ENCODE measurements around the gene LLGL1. TPM values are rescaled to one million over a fixed set of nuclear protein-coding genes. Genes with fewer than 3 reads are reported as not detected.
A peak's percentile ranks its signal among the peaks of the same experiment; 100 is the strongest.

The LLGL1 gene
- total RNA-seq, result 10 to 100 TPM; 11.1 to 18.0 (median 14.9) TPM

DNA sequence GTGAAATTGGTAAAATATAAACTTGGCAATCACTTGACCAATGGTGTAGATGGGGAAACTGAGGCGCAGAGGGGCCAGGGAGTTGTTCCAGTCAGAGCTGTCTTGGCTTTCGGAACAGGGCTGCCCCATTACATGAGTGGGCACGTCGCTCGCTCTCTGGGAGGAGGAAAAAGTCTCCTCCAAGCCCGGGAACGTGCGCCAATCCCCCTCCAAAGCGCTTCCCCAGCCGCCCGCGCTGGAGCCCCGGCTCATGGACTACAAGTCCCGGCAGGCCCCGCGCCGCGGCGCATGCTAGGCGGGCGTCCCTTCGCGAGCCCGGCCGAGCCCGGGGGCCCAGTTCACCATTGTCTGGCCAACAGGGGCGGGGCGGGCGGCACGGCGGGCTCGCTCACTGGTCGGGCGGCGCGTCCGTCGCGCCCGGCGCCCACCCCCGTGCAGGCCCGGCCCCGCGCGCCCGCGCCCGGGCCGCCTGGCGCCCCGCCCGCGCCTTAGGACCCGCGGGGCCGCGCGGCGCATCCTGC, at the start of gene LLGL1:
Gene LLGL1 (plus strand): TSS at position 515 of the 521 bp plus-strand sequence. CDS start 48 bp downstream, outside the sequence.
- peak; percentile 97 for DNase-seq
- no peaks in the 10 kb centered on the region for H3K27me3 ChIP-seq
- no peaks in the 10 kb centered on the region for H3K9me3 ChIP-seq
- H3K36me3 ChIP-seq, result no peaks in the 10 kb centered on the region
- WGBS, 2 donors (ENCODE audit: low coverage in 1 of 2), result 1% methylated on average over 30 of the region's 60 CpGs; no CpG with 5 or more reads in 1 of the 2 donors
- peaks cover 5 to 15% (median 14%) of the 10 kb centered on the region in 4 donors for H3K4me1 ChIP-seq
- intact Hi-C loops (cut with DNase I; ENCODE audit: low total_unique reads) (no loop called here), in situ Hi-C loops (cut with MboI; ENCODE audit: low pct_ligation_motif_present in 1 of 4, low pct_unique_long_range_greater_than_20kb in 1 of 4, low sequenced_read_pairs in 3 of 4) (no loop called here)
- H3K4me3 ChIP-seq, result peak within 1 kb of the TSS; percentile 36 to 81 (median 53)
- H3K27ac ChIP-seq, result peak within 1 kb of the TSS; percentile 61 to 75 (median 66)
- peak in 1 of 3 donors; percentile 25 for TF ChIP-seq POLR2AphosphoS5 (IDR thresholded peaks at IDR 0.05)
- TF ChIP-seq EP300 (IDR thresholded peaks at IDR 0.05; ENCODE audit: low read depth), result no peak

DNA sequence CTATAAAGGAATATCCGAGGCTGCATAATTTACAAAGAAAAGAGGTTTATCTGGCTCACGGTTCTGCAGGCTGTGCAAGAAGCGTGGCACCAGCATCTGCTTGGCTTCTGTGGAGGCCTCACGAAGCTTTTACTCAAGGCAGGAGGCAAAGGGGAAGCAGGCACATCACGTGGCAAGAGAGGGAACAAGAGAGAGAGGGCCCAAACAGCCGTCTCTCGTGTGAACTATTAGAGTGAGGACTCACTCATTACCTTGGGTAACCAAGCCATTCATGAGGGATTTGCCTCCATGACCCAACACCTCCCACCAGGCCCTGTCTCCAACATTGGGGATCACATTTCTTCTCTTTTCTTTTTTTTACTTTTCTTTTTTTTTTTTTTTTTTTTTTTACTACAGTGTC, 49.3 kb upstream of the LLGL1 start:
- H3K27me3 ChIP-seq, result no peaks in the 10 kb centered on the region
- in situ Hi-C loops (cut with MboI; ENCODE audit: low pct_ligation_motif_present in 1 of 4, low pct_unique_long_range_greater_than_20kb in 1 of 4, low sequenced_read_pairs in 3 of 4), result no loop called here
- intact Hi-C loops (cut with DNase I; ENCODE audit: low total_unique reads), result no loop called here
- no peak for DNase-seq
- WGBS, 2 donors (ENCODE audit: low coverage in 1 of 2), result 60 to 72% methylated on average over 1 to 7 of the region's 7 CpGs
- no peak overlapping the region for H3K27ac ChIP-seq
- H3K9me3 ChIP-seq, result no peaks in the 10 kb centered on the region
- H3K4me3 ChIP-seq, result no peak overlapping the region
- H3K36me3 ChIP-seq, result no peaks in the 10 kb centered on the region
- TF ChIP-seq POLR2A (IDR thresholded peaks at IDR 0.05) (no peak), POLR2AphosphoS5 (IDR thresholded peaks at IDR 0.05) (no peak), EP300 (IDR thresholded peaks at IDR 0.05; ENCODE audit: low read depth) (no peak)
- TF ChIP-seq, protein P1, sequence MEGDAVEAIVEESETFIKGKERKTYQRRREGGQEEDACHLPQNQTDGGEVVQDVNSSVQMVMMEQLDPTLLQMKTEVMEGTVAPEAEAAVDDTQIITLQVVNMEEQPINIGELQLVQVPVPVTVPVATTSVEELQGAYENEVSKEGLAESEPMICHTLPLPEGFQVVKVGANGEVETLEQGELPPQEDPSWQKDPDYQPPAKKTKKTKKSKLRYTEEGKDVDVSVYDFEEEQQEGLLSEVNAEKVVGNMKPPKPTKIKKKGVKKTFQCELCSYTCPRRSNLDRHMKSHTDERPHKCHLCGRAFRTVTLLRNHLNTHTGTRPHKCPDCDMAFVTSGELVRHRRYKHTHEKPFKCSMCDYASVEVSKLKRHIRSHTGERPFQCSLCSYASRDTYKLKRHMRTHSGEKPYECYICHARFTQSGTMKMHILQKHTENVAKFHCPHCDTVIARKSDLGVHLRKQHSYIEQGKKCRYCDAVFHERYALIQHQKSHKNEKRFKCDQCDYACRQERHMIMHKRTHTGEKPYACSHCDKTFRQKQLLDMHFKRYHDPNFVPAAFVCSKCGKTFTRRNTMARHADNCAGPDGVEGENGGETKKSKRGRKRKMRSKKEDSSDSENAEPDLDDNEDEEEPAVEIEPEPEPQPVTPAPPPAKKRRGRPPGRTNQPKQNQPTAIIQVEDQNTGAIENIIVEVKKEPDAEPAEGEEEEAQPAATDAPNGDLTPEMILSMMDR (IDR thresholded peaks at IDR 0.05), result no peak
- H3K4me1 ChIP-seq, result peaks cover 0 to 6% (median 0%) of the 10 kb centered on the region in 4 donors

DNA sequence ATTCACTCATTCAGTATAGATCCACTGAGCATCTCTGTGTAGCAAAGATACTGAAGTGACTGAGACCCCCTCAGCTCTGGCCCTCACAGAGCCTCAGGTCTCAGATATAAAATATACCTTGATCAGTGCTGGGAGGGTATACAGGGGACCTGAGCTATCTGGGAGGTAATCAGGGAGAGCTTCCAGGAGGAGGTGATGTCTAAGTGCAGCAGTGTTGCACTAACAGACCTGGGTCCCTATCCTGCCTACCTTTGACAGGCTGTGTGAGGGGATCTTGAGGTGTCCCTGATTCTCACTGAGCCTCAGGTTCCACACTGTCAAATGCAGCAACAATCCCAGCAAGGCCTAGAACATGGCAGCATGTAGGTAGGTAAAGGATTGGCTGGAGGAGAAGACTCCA, 48.3 kb upstream of the LLGL1 start:
- TF ChIP-seq, protein P1 (IDR thresholded peaks at IDR 0.05), result no peak
- TF ChIP-seq POLR2AphosphoS5 (IDR thresholded peaks at IDR 0.05) (no peak), POLR2A (IDR thresholded peaks at IDR 0.05) (no peak), EP300 (IDR thresholded peaks at IDR 0.05; ENCODE audit: low read depth) (no peak)
- DNase-seq, result no peak
- Histone ChIP-seq H3K27ac (no peak overlapping the region), H3K9me3 (no peaks in the 10 kb centered on the region), H3K27me3 (no peaks in the 10 kb centered on the region), H3K4me1 (peaks cover 5 to 15% (median 6%) of the 10 kb centered on the region in 4 donors), H3K4me3 (no peak overlapping the region), H3K36me3 (no peaks in the 10 kb centered on the region)
- intact Hi-C loops (cut with DNase I; ENCODE audit: low total_unique reads), result no loop called here
- in situ Hi-C loops (cut with MboI; ENCODE audit: low pct_ligation_motif_present in 1 of 4, low pct_unique_long_range_greater_than_20kb in 1 of 4, low sequenced_read_pairs in 3 of 4), result no loop called here

DNA sequence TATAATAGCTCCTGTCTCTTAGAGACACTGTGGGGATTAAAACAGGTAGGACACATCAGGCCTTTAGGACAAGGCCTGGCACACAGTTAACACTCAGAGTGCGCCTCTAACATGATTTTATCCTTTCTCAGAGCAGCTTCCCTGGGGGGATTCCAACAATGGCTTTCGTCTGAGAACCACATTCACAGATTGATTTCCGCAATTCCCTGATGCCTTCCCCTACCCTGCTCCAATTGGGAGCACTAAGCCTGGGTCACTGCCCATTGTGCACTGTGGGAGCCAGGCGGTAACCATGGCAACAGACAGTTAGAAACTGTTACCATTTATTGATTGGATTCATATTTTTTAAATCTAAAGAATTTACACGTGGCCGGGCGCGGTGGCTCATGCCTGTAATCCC, 47.7 kb upstream of the LLGL1 start:
- Histone ChIP-seq H3K27me3 (no peaks in the 10 kb centered on the region), H3K4me3 (no peak overlapping the region), H3K27ac (no peak overlapping the region), H3K36me3 (no peaks in the 10 kb centered on the region), H3K4me1 (peaks cover 10 to 21% (median 11%) of the 10 kb centered on the region in 4 donors), H3K9me3 (no peaks in the 10 kb centered on the region)
- no peak for DNase-seq
- WGBS, 2 donors (ENCODE audit: low coverage in 1 of 2), result 90 to 96% methylated on average over 7 to 8 of the region's 8 CpGs
- in situ Hi-C loops (cut with MboI; ENCODE audit: low pct_ligation_motif_present in 1 of 4, low pct_unique_long_range_greater_than_20kb in 1 of 4, low sequenced_read_pairs in 3 of 4), result no loop called here
- TF ChIP-seq EP300 (IDR thresholded peaks at IDR 0.05; ENCODE audit: low read depth), result no peak
- TF ChIP-seq POLR2A (IDR thresholded peaks at IDR 0.05), result no peak
- TF ChIP-seq, protein P1 (IDR thresholded peaks at IDR 0.05), result no peak
- no peak for TF ChIP-seq POLR2AphosphoS5 (IDR thresholded peaks at IDR 0.05)
- intact Hi-C loops (cut with DNase I; ENCODE audit: low total_unique reads), result no loop called here

DNA sequence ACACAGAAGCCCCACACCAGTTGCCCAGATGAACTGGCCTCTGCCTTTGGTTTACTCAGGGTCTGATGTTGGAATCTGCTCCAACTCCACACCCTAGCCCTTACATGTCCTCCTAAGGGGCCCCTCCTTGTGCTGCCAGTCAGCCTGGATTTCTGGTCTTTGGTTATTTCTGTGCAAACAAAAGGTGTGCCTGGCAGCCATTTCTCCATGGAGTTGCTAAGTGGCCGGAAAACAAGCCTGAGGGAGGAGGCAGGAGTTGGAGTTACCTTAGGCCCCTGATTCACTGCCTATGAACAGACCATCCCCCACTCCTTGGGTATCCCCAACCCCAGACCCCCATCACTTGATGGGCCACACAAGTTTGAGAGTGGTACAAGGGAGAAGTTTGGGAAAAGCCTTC, 46.2 kb upstream of the LLGL1 start:
- H3K36me3 ChIP-seq, result no peaks in the 10 kb centered on the region
- H3K27ac ChIP-seq, result no peak overlapping the region
- 53% methylated on average over 1 of the region's 1 CpG; no CpG with 5 or more reads in 1 of the 2 donors for WGBS, 2 donors (ENCODE audit: low coverage in 1 of 2)
- no peaks in the 10 kb centered on the region for H3K27me3 ChIP-seq
- intact Hi-C loops (cut with DNase I; ENCODE audit: low total_unique reads) (no loop called here), in situ Hi-C loops (cut with MboI; ENCODE audit: low pct_ligation_motif_present in 1 of 4, low pct_unique_long_range_greater_than_20kb in 1 of 4, low sequenced_read_pairs in 3 of 4) (no loop called here)
- no peak overlapping the region for H3K4me3 ChIP-seq
- TF ChIP-seq POLR2A (IDR thresholded peaks at IDR 0.05) (no peak), POLR2AphosphoS5 (IDR thresholded peaks at IDR 0.05) (no peak), EP300 (IDR thresholded peaks at IDR 0.05; ENCODE audit: low read depth) (no peak)
- TF ChIP-seq, protein P1 (IDR thresholded peaks at IDR 0.05), result no peak
- peaks cover 10 to 21% (median 11%) of the 10 kb centered on the region in 4 donors for H3K4me1 ChIP-seq
- H3K9me3 ChIP-seq, result no peaks in the 10 kb centered on the region
- no peak for DNase-seq

Measured in transverse colon (tissue), 4 donors.